ENCODE measurements around the gene FLT4. TPM values are rescaled to one million over a fixed set of nuclear protein-coding genes. Genes with fewer than 3 reads are reported as not detected.

FLT4 gene
- total RNA-seq, 2 experiments from 2014 or later, result 4.2 to 4.4 TPM

GRCh38 chr5:180563994-180564393 lies 85.4 kb downstream of the FLT4 start:
- CTCF ChIA-PET, result no interaction called here
- POLR2A ChIA-PET, result no interaction called here

- POLR2A ChIA-PET, result no interaction called here
- CTCF ChIA-PET, result interaction anchor here (1.1 kb wide), 1 partner anchor 18 kb away, joined by 3 read pairs; no protein-coding TSS in a partner anchor
Observed at GRCh38 chr5:180558232-180558631, 91.2 kb downstream of the FLT4 start.

GRCh38 chr5:180557217-180557809 lies 92.1 kb downstream of the FLT4 start:
- CTCF ChIA-PET, result no interaction called here

GRCh38 chr5:180555168-180555921 lies 94.1 kb downstream of the FLT4 start:
- CTCF ChIA-PET, result no interaction called here
- POLR2A ChIA-PET, result interaction anchor here (0.6 kb wide), 1 partner anchor 50 kb away, joined by 5 read pairs; no protein-coding TSS in a partner anchor

More at GRCh38 chr5:180557217-180557809, 92.1 kb downstream of the FLT4 start:
- POLR2A ChIA-PET, result no interaction called here

GRCh38 chr5:180553530-180553929 lies 95.9 kb downstream of the FLT4 start:
- ChIA-PET CTCF (no interaction called here), POLR2A (no interaction called here)

Other genes with a start within 250 kb of the FLT4 start
- gene CNOT6, start 155.2 kb downstream of the FLT4 start, total RNA-seq, result 10 to 100 TPM; 39.1 to 40.0 TPM
- under 1 TPM; 0.38 to 0.75 TPM for gene SCGB3A1, start 58.1 kb downstream of the FLT4 start, total RNA-seq
- gene OR2Y1, start 90.5 kb upstream of the FLT4 start, total RNA-seq, result not detected
- gene MGAT1, start 153.2 kb upstream of the FLT4 start, total RNA-seq, result 100 to 1,000 TPM; 122 to 128 TPM
- gene ZFP62, start 211.7 kb upstream of the FLT4 start, total RNA-seq, result 10 to 100 TPM; 26.7 to 27.3 TPM
- gene BTNL8, start 249.6 kb upstream of the FLT4 start, total RNA-seq, result not detected